ENCODE data around the gene EFNB2. TPM values are rescaled to one million over a fixed set of nuclear protein-coding genes. Genes with fewer than 3 reads are reported as not detected.

The EFNB2 gene
- total and polyA plus RNA-seq, 2 of the 13 experiments (the other 11 are each of a cell fraction or from before 2014, with no cell fraction given) = 0.11 to 0.20 TPM

DNA sequence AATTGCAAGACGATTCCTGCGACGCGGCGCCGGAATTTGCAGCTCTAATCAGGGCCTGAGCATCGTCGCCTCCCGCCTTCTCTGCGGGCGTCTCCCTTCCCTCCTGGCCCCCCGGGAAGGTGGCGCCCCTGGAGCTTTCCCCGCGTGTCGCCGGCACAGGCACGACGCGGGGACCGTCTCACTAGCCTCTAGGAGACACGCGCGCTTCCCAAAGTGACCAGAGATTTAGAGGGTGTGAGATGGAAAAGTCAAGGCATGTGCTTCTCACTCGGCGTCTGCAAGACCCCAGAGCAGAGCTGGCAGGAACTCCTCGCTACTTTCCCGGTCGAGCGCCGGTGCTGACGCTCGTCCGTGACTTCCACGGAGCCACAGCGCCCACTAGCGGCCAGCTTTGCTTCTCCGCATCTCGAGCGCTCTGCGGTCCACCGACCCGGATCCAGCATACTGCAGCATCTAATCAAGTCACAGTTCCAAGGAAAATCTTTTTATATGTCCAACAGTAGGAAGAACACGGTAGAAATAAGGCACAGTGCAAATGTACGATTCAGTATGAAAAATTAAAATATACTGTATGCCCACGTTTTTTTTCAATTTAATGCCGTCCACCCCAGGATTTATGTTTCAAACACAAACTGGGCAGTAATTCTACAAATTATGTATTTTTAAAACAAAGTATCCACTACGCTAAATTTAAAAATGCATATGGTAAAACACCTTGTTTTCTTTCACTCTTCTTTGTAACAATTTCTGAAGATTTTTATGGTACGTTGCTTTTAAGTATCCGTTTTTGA is 977 bp upstream of the EFNB2 start (continued):
- TF ChIP-seq, protein P1, sequence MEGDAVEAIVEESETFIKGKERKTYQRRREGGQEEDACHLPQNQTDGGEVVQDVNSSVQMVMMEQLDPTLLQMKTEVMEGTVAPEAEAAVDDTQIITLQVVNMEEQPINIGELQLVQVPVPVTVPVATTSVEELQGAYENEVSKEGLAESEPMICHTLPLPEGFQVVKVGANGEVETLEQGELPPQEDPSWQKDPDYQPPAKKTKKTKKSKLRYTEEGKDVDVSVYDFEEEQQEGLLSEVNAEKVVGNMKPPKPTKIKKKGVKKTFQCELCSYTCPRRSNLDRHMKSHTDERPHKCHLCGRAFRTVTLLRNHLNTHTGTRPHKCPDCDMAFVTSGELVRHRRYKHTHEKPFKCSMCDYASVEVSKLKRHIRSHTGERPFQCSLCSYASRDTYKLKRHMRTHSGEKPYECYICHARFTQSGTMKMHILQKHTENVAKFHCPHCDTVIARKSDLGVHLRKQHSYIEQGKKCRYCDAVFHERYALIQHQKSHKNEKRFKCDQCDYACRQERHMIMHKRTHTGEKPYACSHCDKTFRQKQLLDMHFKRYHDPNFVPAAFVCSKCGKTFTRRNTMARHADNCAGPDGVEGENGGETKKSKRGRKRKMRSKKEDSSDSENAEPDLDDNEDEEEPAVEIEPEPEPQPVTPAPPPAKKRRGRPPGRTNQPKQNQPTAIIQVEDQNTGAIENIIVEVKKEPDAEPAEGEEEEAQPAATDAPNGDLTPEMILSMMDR (CRISPR knock-in tag; IDR thresholded peaks at IDR 0.05) = peak; percentile 95
- TF ChIP-seq, protein P2, sequence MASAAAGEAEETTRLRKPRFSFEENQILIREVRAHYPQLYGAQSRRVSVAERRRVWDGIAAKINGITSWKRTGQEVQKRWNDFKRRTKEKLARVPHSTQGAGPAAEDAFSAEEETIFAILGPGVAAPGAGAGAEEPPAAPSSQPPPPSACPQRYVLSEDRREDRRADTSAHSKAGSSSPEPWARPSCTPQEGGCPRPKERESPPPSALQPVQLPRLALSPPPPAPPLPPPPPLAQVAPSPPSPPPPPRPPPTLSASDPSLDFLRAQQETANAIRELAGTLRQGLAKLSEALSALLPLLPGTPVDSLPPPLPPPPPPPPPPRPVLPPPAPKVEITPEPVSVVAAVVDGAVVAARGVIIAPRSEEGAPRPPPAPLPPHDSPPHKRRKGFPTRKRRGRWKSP (CRISPR knock-in tag; IDR thresholded peaks at IDR 0.05) = no peak
- TF ChIP-seq NR1H2 (CRISPR knock-in tag; IDR thresholded peaks at IDR 0.05; ENCODE audit: borderline replicate concordance, low read depth) = no peak
- no peak for TF ChIP-seq ZMYM3 (CRISPR knock-in tag; IDR thresholded peaks at IDR 0.05)
- no peak for TF ChIP-seq RORA (CRISPR knock-in tag; IDR thresholded peaks at IDR 0.05)
- no peak for TF ChIP-seq PAXIP1 (CRISPR knock-in tag; conservative IDR thresholded peaks at IDR 0.05)
- no peak for TF ChIP-seq ZNF775 (CRISPR knock-in tag; IDR thresholded peaks at IDR 0.05; ENCODE audit: borderline replicate concordance)
- no peak for TF ChIP-seq ATAD3A (CRISPR knock-in tag; IDR thresholded peaks at IDR 0.05)
- no peak for TF ChIP-seq ZNF512B (CRISPR knock-in tag; IDR thresholded peaks at IDR 0.05; ENCODE audit: borderline replicate concordance)
- TF ChIP-seq, protein P3, sequence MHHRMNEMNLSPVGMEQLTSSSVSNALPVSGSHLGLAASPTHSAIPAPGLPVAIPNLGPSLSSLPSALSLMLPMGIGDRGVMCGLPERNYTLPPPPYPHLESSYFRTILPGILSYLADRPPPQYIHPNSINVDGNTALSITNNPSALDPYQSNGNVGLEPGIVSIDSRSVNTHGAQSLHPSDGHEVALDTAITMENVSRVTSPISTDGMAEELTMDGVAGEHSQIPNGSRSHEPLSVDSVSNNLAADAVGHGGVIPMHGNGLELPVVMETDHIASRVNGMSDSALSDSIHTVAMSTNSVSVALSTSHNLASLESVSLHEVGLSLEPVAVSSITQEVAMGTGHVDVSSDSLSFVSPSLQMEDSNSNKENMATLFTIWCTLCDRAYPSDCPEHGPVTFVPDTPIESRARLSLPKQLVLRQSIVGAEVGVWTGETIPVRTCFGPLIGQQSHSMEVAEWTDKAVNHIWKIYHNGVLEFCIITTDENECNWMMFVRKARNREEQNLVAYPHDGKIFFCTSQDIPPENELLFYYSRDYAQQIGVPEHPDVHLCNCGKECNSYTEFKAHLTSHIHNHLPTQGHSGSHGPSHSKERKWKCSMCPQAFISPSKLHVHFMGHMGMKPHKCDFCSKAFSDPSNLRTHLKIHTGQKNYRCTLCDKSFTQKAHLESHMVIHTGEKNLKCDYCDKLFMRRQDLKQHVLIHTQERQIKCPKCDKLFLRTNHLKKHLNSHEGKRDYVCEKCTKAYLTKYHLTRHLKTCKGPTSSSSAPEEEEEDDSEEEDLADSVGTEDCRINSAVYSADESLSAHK (CRISPR knock-in tag; IDR thresholded peaks at IDR 0.05; ENCODE audit: borderline replicate concordance) = no peak
- TF ChIP-seq MIER3 (CRISPR knock-in tag; IDR thresholded peaks at IDR 0.05; ENCODE audit: borderline replicate concordance) = no peak
- no peak for TF ChIP-seq MATR3 (CRISPR knock-in tag; IDR thresholded peaks at IDR 0.05)
- TF ChIP-seq MXD4 (CRISPR knock-in tag; IDR thresholded peaks at IDR 0.05) = no peak
- TF ChIP-seq SNAPC5 (CRISPR knock-in tag; IDR thresholded peaks at IDR 0.05; ENCODE audit: borderline replicate concordance) = no peak
